ENCODE results near the gene AGTPBP1.

AGTPBP1 gene

DNA sequence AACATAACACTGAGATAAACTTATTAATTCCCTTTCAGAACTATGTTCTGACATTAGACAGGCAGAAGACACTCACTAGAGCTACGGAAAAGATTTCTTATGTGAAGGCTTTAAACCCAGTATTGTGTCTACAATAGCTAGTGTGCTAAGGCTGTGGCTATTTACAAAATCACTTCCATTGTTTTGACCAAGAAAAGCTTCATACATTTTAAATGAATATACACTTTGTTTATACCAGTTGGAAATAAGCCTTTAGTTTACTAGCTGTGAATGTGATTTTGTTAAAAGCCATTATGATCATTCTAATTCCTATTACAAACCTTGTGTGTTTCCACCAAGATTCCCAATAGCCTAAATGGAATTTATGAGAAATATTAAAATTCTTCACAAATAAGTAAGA is 83.0 kb downstream of the AGTPBP1 start:
- no peak overlapping the region for H3K27ac ChIP-seq
- TF ChIP-seq, protein P1, sequence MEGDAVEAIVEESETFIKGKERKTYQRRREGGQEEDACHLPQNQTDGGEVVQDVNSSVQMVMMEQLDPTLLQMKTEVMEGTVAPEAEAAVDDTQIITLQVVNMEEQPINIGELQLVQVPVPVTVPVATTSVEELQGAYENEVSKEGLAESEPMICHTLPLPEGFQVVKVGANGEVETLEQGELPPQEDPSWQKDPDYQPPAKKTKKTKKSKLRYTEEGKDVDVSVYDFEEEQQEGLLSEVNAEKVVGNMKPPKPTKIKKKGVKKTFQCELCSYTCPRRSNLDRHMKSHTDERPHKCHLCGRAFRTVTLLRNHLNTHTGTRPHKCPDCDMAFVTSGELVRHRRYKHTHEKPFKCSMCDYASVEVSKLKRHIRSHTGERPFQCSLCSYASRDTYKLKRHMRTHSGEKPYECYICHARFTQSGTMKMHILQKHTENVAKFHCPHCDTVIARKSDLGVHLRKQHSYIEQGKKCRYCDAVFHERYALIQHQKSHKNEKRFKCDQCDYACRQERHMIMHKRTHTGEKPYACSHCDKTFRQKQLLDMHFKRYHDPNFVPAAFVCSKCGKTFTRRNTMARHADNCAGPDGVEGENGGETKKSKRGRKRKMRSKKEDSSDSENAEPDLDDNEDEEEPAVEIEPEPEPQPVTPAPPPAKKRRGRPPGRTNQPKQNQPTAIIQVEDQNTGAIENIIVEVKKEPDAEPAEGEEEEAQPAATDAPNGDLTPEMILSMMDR (conservative IDR thresholded peaks at IDR 0.05): no peak
- no peak for TF ChIP-seq ZFX (IDR thresholded peaks at IDR 0.05)

DNA sequence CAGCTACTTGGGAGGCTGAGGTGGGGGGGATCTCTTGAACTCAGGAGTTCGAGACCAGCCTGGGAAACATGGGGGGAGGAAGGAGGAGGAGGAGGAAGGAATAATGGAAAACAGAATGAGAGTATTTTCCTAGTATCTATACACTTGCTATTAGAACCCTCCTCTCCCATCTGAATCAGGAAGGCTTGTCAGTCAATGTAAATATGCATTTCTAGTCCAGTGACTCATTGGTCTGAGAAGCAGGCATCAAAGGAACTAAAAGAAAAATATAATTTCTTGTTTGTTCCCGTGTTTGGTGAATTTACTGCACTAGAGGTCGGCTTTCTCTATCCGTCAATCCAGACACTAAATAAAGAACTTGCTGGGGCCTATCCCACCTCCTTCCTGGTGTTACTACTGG is 88.6 kb downstream of the AGTPBP1 start:
- H3K27ac ChIP-seq: no peak overlapping the region
- TF ChIP-seq ZFX (IDR thresholded peaks at IDR 0.05): no peak
- TF ChIP-seq, protein P1 (conservative IDR thresholded peaks at IDR 0.05): no peak

DNA sequence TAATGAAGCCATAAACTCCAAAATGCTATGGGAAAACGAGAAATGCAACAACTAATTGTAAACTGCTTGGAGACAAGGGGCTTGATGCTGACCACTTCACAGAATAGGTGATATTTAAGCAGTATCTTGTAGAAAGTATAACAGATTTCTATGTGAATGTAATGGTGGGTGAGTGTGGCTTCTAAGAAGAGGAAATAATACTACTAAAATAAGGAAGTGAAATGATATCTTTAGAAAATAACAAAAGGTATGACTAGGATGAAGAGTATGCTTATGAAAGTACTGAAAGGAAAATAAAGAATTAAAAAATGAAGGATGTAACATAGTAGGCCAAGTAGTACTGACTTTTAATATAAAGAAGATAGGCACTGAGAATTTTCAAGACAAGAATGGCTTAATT is 94.2 kb downstream of the AGTPBP1 start:
- TF ChIP-seq, protein P1 (conservative IDR thresholded peaks at IDR 0.05): no peak
- TF ChIP-seq ZFX (IDR thresholded peaks at IDR 0.05): no peak
- no peak overlapping the region for H3K27ac ChIP-seq

DNA sequence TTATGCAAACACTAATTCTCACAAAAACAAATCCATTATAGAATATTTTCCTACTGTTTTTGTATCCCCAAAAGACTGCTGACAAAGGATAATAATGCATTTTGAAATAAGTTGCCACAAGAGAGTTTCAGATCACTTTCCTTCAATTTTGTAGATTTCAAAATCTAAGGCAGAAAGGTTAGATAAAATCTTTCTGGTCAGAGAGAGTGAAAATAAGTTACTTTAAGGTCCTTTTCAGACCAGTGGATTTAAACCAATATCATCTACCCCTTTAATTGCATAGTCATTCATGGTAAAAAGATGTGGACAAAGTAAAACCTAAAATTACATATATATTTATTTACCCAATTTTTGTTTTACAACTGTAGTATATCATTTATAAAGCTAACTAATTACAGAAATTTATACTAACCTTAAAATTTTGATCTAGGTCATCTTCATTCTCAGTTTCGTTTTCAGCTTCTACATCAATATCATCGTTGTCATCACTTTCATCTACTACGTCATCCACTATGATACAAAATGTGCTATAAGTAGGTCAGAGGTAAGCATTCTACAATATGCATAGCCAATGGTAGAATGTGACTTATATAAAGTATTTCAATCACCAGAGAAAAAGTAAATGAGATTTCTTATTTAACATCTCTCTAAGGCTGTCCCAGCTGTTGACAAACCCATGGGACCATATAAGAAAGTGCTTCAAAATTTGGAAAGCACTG is 95.7 kb downstream of the AGTPBP1 start:
- TF ChIP-seq, protein P1 (conservative IDR thresholded peaks at IDR 0.05): no peak
- no peak for TF ChIP-seq ZFX (IDR thresholded peaks at IDR 0.05)
- no peak overlapping the region for H3K27ac ChIP-seq

DNA sequence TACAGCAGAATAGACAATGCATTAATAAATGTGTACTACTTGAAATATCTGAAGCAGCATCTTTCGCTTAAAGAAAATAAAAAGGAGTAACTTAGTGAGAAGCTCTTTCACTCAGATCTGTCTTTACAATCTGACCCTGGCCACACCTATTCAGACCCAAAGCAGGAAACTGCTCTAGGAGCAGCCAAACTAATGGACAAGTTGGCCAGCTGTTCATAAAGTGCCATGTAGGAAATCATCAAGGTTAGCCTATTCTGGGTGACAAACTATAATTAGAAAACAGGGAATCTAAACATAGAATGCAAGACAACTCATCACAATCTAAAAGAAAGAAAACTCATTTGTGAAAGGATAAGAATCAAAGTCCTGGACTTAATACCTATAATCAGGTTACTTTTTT is 101.3 kb downstream of the AGTPBP1 start:
- TF ChIP-seq ZFX (IDR thresholded peaks at IDR 0.05): no peak
- TF ChIP-seq, protein P1 (conservative IDR thresholded peaks at IDR 0.05): no peak

DNA sequence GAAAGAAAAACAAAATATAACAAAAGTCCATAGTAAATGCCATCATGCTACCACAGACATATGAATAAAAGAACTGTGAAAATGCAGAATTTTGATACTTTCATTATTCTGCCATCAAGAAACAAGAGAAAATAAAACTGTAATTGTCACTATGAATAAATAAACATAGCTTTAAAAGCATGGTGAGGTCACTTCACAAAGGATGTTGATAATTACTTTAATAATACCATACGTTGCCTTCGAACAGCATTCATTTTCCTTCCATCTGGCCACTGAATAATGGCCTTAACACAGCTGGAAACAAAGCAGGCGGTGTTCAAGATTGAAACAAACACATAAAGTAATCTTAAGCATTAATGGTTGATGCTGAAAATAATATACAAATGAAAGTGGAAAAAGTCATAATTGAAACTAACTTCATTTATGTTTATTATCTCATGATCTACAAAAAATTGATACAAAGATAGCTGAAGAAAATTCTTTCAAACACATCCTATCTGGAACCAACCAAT is 102.0 kb downstream of the AGTPBP1 start:
- no peak for TF ChIP-seq ZFX (IDR thresholded peaks at IDR 0.05)
- TF ChIP-seq, protein P1 (conservative IDR thresholded peaks at IDR 0.05): no peak
- H3K27ac ChIP-seq: no peak overlapping the region

More for the DNA sequence above, 101.3 kb downstream of the AGTPBP1 start:
- H3K27ac ChIP-seq: no peak overlapping the region

DNA sequence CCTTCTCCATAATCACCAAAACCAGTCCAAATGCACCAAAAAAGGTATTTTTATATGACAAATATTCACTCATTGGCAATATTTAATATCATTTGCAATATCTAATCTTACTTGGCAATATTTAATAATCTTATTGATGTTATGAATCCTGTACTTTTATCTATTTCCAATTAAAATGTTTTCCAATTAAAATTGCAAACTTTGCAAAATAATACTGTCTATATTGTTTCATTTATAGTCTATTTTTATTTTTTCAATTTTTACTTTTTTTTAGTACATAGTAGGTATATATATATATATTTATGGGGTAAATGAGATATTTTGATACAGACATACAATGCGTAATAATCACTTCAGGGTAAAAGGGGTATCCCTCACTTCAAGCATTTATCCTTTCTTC is 109.9 kb downstream of the AGTPBP1 start:
- TF ChIP-seq ZFX (IDR thresholded peaks at IDR 0.05): no peak
- TF ChIP-seq, protein P1 (conservative IDR thresholded peaks at IDR 0.05): no peak
- H3K27ac ChIP-seq: no peak overlapping the region

Data from C4-2B (cell line).